Femur (tissue), 1 donor: ENCODE measurements around the gene ENOX2.

Source experiments
- DNase-seq: peaks from one replicate; pipeline ENCODE4 v3.0.0-alpha.2; 2017

ENOX2 gene

GRCh38 chrX:130884627-130885026 is 18.4 kb downstream of the ENOX2 start:
- DNase-seq, result no peak

- no peak for DNase-seq
These were observed 23.1 kb downstream of the ENOX2 start for GRCh38 chrX:130879869-130880268.

- peak; percentile 53 for DNase-seq
These were observed 24.4 kb downstream of the ENOX2 start for GRCh38 chrX:130878350-130879341.

GRCh38 chrX:130877892-130878341 is 25.1 kb downstream of the ENOX2 start:
- DNase-seq, result no peak

GRCh38 chrX:130876226-130876625 is 26.8 kb downstream of the ENOX2 start:
- no peak for DNase-seq

GRCh38 chrX:130874751-130875150 is 28.3 kb downstream of the ENOX2 start:
- no peak for DNase-seq

GRCh38 chrX:130869239-130869638 is 33.8 kb downstream of the ENOX2 start:
- DNase-seq, result no peak

- no peak for DNase-seq
These were observed 41.5 kb downstream of the ENOX2 start for GRCh38 chrX:130861462-130861861.

- DNase-seq, result no peak
These were observed 45.8 kb downstream of the ENOX2 start for GRCh38 chrX:130857207-130857606.

- no peak for DNase-seq
These were observed 51.4 kb downstream of the ENOX2 start for GRCh38 chrX:130851569-130851968.

- no peak for DNase-seq
These were observed 54.2 kb downstream of the ENOX2 start for GRCh38 chrX:130848763-130849162.

- no peak for DNase-seq
These were observed 56.3 kb downstream of the ENOX2 start for GRCh38 chrX:130846746-130847145.

- DNase-seq, result no peak
These were observed 61.2 kb downstream of the ENOX2 start for GRCh38 chrX:130841776-130842175.

GRCh38 chrX:130840345-130840744 is 62.7 kb downstream of the ENOX2 start:
- no peak for DNase-seq

- DNase-seq, result no peak
These were observed 66.6 kb downstream of the ENOX2 start for GRCh38 chrX:130836447-130836846.

GRCh38 chrX:130834830-130835229 is 68.2 kb downstream of the ENOX2 start:
- no peak for DNase-seq

- DNase-seq, result no peak
These were observed 68.9 kb downstream of the ENOX2 start for GRCh38 chrX:130834149-130834548.

- no peak for DNase-seq
These were observed 71.7 kb downstream of the ENOX2 start for GRCh38 chrX:130831347-130831722.

- DNase-seq, result no peak
These were observed 72.2 kb downstream of the ENOX2 start for GRCh38 chrX:130830599-130831346.

- DNase-seq, result no peak
These were observed 73.2 kb downstream of the ENOX2 start for GRCh38 chrX:130829526-130830515.

- no peak for DNase-seq
These were observed 74.4 kb downstream of the ENOX2 start for GRCh38 chrX:130828641-130829040.

GRCh38 chrX:130827648-130828047 is 75.4 kb downstream of the ENOX2 start:
- DNase-seq, result no peak

- DNase-seq, result no peak
These were observed 76.8 kb downstream of the ENOX2 start for GRCh38 chrX:130826249-130826648.
